Ovary (tissue), 9 donors: Measurements from ENCODE around the gene CIAO3. TPM values are rescaled to one million over a fixed set of nuclear protein-coding genes. Genes with fewer than 3 reads are reported as not detected.

Experiments
- DNase-seq, 5 donors: peaks; one replicate each; pipeline ENCODE4 v3.0.0-alpha.2; 2019 to 2020
- H3K27ac ChIP-seq, 2 donors: fragments of 200-600 bp; one replicate each; pipeline versions ENCODE4 v1.5.1 to v1.8.0; 2019 to 2022
- H3K27me3 ChIP-seq: fragments of 200-600 bp; one replicate; pipeline ENCODE4 v1.8.0; 2022
- H3K36me3 ChIP-seq: fragments of 200-600 bp; sonication (generic); one replicate; pipeline ENCODE4 v1.5.1; 2019
- H3K4me1 ChIP-seq: one replicate; pipeline ENCODE4 v1.8.1; 2013; ENCODE audit warnings: mild to moderate bottlenecking, moderate library complexity; ENCODE audit not compliant: insufficient read depth
- H3K4me3 ChIP-seq: fragments of 200-600 bp; sonication (generic); one replicate; pipeline ENCODE4 v1.5.1; 2017
- H3K9me3 ChIP-seq, 2 donors: fragments of 200-600 bp in 1 of 2; sonication (generic) in 1 of 2; one replicate each; pipeline versions ENCODE4 v1.5.1 to v1.8.1; 2013 to 2019; ENCODE audit warnings: mild to moderate bottlenecking in 1 of 2, moderate library complexity in 1 of 2
- EP300 ChIP-seq: sonication (generic); formaldehyde crosslinking; IDR thresholded peaks from one replicate; pipeline ENCODE4 v1.6.1; 2017; ENCODE audit warnings: antibody characterized with exemption
- POLR2A ChIP-seq: fragments of 450-650 bp; IDR thresholded peaks from one replicate; pipeline ENCODE4 v1.6.1; 2017; ENCODE audit warnings: antibody characterized with exemption, mild to moderate bottlenecking, moderate library complexity
- WGBS, 3 donors: extraction: QIAGEN DNeasy Blood & Tissue Kit in 1 of 3; methylation state at CpG; one replicate each; pipeline versions ENCODE4 v1.1.5 to v1.1.7; 2013 to 2017; 5-methylcytosine and 5-hydroxymethylcytosine counted together
- intact Hi-C, 4 donors: fragments of 100-400 bp; cut with DNase I; formaldehyde crosslinking; loops; one replicate each; pipeline versions ENCODE4 v1.11.0 to v1.15.1; 2022 to 2023
- polyA plus RNA-seq, 2 donors: library from polyadenylated mRNA; stranded (reverse); fragments of 200-250 nt in 1 of 2; fragments of 350-450 nt in 1 of 2; fragmentation: Illumina TruSeq in 1 of 2; extraction: RNeasy Lipid Tissue Mini Kit (QIAGEN cat#74804) in 1 of 2; gene quantifications; one replicate each; pipeline ENCODE4 v1.2.3, GENCODE V29; 2013 to 2014
- total RNA-seq, 7 donors: library from RNA; depleted of rRNA in 2 of 7; stranded (reverse); fragments of >200 nt in 2 of 7; fragmentation: NEBNext Ultra II Directional in 3 of 7; extraction: Animal tissue kit (Norgen Biotek cat#: 25700) in 3 of 7; gene quantifications; one replicate each; pipeline versions ENCODE4 v1.1.0 to v1.2.4, GENCODE V29; 2016 to 2023
- TF ChIP-seq, protein P1 (sequence below), 3 donors: fragments of 450-650 bp in 2 of 3; fragments of 200-600 bp in 1 of 3; IDR thresholded peaks; one replicate each; pipeline versions ENCODE4 v1.5.1 to v1.8.0; 2016 to 2022; ENCODE audit warnings: antibody characterized with exemption in 3 of 3, mild to moderate bottlenecking in 1 of 3
- donor health status: DM: no; HTN: no; CAD: no; lungs with moderate emphysema.
- donor health status: DM: no; HTN: no; CAD: no.
- donor health status: Bipolar disorder and iron deficiency.
- donor health status: DM: yes; HTN: yes; CAD: no.
- donor health status: DM: no; HTN: no; CAD: no.
- donor health status: DM: yes; HTN: yes; CAD: no.

The CIAO3 gene
- total and polyA plus RNA-seq, 9 donors, result 8.5 to 32.5 (median 21.0) TPM

DNA sequence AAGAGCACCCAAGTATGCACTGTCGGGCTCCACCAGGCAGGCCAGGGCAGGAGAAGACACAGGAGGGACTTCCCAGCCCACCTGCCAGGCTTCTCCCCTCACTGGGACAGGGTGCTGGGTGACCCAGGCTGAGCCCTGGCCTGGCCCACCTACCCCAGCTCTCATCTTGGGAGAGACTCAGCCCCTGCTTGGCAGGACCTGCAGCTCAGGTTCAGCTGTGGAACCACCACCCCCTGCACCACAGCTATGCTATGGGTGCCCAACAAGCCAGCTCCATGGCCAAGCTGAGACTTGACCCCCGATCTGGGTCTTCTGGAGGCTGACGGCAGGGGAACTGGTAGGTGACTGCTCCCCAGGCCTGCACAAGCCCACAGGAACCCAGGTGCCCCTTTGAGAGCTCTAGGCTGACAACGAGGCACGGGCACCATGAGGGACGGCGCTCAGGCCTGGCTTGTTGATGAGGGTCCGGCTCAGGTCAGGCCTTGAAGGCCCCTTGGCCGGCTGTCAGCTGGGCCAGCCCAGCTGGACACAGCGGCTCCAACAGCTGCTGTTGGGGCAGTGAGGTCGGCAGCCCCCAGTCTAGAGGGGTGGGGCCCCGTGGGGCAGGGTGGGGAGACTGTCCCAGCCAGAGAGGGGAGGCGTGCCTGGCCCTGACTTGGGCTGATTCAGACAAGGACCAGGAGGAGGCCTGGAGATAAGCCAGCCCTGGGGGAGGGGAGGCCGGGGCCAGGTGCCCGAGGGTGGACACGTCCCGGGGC, 42.8 kb upstream of the CIAO3 start:
- Histone ChIP-seq H3K4me3 (no peak overlapping the region), H3K27me3 (no peaks in the 10 kb centered on the region), H3K9me3 (no peaks in the 10 kb centered on the region), H3K4me1 (peaks cover 12% of the 10 kb centered on the region), H3K36me3 (no peaks in the 10 kb centered on the region), H3K27ac (no peak overlapping the region)
- TF ChIP-seq POLR2A (no peak), EP300 (no peak)
- TF ChIP-seq, protein P1, sequence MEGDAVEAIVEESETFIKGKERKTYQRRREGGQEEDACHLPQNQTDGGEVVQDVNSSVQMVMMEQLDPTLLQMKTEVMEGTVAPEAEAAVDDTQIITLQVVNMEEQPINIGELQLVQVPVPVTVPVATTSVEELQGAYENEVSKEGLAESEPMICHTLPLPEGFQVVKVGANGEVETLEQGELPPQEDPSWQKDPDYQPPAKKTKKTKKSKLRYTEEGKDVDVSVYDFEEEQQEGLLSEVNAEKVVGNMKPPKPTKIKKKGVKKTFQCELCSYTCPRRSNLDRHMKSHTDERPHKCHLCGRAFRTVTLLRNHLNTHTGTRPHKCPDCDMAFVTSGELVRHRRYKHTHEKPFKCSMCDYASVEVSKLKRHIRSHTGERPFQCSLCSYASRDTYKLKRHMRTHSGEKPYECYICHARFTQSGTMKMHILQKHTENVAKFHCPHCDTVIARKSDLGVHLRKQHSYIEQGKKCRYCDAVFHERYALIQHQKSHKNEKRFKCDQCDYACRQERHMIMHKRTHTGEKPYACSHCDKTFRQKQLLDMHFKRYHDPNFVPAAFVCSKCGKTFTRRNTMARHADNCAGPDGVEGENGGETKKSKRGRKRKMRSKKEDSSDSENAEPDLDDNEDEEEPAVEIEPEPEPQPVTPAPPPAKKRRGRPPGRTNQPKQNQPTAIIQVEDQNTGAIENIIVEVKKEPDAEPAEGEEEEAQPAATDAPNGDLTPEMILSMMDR (IDR thresholded peaks at IDR 0.05), result no peak
- DNase-seq, result peak; percentile 66 to 84 (median 78)
- intact Hi-C loops, result no loop called here
- 12 to 17% (median 12%) methylated on average over 17 of the region's 17 CpGs for WGBS, 3 donors

GRCh38 chr16:782766-783403, 42.1 kb upstream of the CIAO3 start:
- 49 to 68% (median 50%) methylated on average over 34 to 36 of the region's 36 CpGs for WGBS, 3 donors
- no peaks in the 10 kb centered on the region for H3K36me3 ChIP-seq
- H3K9me3 ChIP-seq, result no peaks in the 10 kb centered on the region
- intact Hi-C loops, result no loop called here
- DNase-seq, result no peak
- H3K4me3 ChIP-seq, result no peak overlapping the region
- no peaks in the 10 kb centered on the region for H3K27me3 ChIP-seq
- H3K4me1 ChIP-seq, result peaks cover 12% of the 10 kb centered on the region
- no peak overlapping the region for H3K27ac ChIP-seq
- no peak for TF ChIP-seq POLR2A
- TF ChIP-seq, protein P1 (IDR thresholded peaks at IDR 0.05), result no peak
- TF ChIP-seq EP300, result no peak

DNA sequence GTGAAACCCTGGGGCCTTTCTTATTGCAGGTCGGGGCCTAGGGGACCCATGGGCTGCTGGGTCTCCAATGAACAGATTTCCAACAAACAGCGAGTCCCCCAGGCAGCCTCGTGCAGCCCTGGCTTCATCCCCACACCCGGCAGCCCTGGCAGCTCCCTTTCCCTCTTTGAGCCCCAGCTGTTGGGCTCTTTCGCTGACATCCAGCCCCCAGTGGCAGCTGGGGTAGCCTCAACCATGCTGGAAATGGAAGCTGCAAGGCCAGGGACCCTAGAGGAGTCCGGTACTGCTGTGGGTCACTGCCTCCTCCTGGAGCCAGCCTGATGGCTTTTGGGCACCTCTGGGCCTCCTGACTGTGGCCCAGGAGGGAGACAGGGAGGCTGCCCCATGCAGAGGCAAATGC, 41.5 kb upstream of the CIAO3 start:
- Histone ChIP-seq H3K27me3 (no peaks in the 10 kb centered on the region), H3K27ac (no peak overlapping the region), H3K4me1 (peaks cover 8% of the 10 kb centered on the region), H3K9me3 (no peaks in the 10 kb centered on the region), H3K36me3 (no peaks in the 10 kb centered on the region), H3K4me3 (no peak overlapping the region)
- TF ChIP-seq EP300, result no peak
- 30 to 60% (median 39%) methylated on average over 6 of the region's 6 CpGs for WGBS, 3 donors
- intact Hi-C loops, result no loop called here
- DNase-seq, result no peak

- TF ChIP-seq POLR2A (no peak), EP300 (no peak)
- TF ChIP-seq, protein P1 (IDR thresholded peaks at IDR 0.05), result no peak
- intact Hi-C loops, result no loop called here
- Histone ChIP-seq H3K27ac (no peak overlapping the region), H3K9me3 (no peaks in the 10 kb centered on the region), H3K4me1 (peaks cover 7% of the 10 kb centered on the region), H3K36me3 (no peaks in the 10 kb centered on the region), H3K4me3 (no peak overlapping the region), H3K27me3 (no peaks in the 10 kb centered on the region)
- WGBS, 3 donors, result 43 to 45% (median 44%) methylated on average over 18 to 19 of the region's 19 CpGs
- DNase-seq, result no peak
Observed at GRCh38 chr16:781346-782010, 40.7 kb upstream of the CIAO3 start.
